Omental fat pad (tissue), 4 donors: ENCODE data around the gene ZNF496. TPM values are rescaled to one million over a fixed set of nuclear protein-coding genes. Genes with fewer than 3 reads are reported as not detected.
"Not testable (repeated sequence)": the region's sequence is repeated elsewhere in the genome, so short reads cannot be mapped to it uniquely, and the experiment has no call there.

Experiments used
- ATAC-seq: fragments of 150-250 bp; one replicate; pipeline ENCODE4 v1.9.1; 2016; ENCODE audit warnings: mild to moderate bottlenecking, moderate library complexity; ENCODE audit not compliant: low FRiP score
- DNase-seq: peaks from one replicate; pipeline ENCODE4 v3.0.0-alpha.2; 2019; ENCODE audit warnings: low spot score
- small RNA-seq: library from RNA; depleted of rRNA; stranded (forward); fragments of <200 nt; gene quantifications from one replicate; pipeline ENCODE3, GENCODE V24; 2016
- total RNA-seq, 4 donors: library from RNA; depleted of rRNA; stranded (reverse); fragments of >200 nt; gene quantifications; one replicate each; pipeline ENCODE4 v1.1.0, GENCODE V29; 2016
- TF ChIP-seq, protein P1 (sequence below), 3 donors: fragments of 450-650 bp; IDR thresholded peaks; one replicate each; pipeline ENCODE4 v1.5.1; 2016 to 2017; ENCODE audit warnings: antibody characterized with exemption in 3 of 3, mild to moderate bottlenecking in 3 of 3, moderate library complexity in 2 of 3

The ZNF496 gene
- total RNA-seq, 4 donors from 2014 or later = 18.8 to 31.5 (median 26.6) TPM

DNA sequence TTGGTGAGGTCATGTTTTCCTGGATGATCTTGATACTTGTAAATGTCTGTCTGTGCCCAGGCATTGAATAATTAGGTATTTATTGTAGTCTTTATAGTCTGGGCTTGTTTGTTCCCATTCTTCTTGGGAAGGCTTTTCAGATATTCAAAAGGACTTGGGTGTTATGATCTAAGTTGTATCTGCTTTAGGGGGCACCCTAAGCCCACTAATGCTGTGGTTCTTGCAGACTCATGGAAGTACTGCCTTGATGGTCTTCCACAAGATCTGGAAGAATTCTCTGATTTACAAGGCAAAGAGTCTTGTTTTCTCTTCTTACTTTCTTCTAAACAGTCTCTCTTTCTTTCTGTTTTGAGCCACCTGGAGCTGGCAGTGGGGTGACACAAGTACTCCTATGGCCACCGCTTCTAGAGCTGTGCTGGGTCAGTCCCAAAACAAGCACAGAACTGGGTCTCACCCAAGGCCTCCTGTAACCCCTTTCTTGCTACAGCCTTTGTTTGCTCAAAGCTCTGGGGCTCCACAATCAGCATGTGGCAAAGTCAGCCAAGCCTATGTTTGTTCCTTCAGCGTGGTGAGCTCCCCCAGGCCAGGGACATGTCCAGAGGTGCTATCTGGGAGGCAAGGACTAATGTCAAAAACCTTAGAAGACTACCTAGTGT, 63.1 kb downstream of the ZNF496 start:
- ATAC-seq (no peak), DNase-seq (no peak)
- TF ChIP-seq, protein P1, sequence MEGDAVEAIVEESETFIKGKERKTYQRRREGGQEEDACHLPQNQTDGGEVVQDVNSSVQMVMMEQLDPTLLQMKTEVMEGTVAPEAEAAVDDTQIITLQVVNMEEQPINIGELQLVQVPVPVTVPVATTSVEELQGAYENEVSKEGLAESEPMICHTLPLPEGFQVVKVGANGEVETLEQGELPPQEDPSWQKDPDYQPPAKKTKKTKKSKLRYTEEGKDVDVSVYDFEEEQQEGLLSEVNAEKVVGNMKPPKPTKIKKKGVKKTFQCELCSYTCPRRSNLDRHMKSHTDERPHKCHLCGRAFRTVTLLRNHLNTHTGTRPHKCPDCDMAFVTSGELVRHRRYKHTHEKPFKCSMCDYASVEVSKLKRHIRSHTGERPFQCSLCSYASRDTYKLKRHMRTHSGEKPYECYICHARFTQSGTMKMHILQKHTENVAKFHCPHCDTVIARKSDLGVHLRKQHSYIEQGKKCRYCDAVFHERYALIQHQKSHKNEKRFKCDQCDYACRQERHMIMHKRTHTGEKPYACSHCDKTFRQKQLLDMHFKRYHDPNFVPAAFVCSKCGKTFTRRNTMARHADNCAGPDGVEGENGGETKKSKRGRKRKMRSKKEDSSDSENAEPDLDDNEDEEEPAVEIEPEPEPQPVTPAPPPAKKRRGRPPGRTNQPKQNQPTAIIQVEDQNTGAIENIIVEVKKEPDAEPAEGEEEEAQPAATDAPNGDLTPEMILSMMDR (IDR thresholded peaks at IDR 0.05) = no peak

DNA sequence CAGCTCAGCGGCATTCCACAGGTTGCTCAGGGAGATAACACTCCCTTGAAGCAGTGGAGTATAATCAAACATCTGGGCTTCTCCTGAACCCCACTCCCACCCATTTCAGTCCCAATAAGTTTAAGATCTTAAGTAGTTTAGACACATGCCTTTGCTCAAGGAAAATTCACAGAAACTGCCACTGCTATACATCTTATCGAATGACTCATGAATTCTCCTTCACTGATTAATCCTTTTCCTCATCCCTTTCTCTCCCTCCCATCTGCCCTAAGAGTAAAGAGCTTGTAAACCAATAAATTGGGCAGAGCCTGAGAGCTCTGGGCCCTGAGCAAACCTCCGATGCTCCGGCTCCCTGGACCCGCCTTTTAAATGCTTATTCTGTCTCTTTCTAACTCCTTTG, 65.6 kb downstream of the ZNF496 start:
- TF ChIP-seq, protein P1 (IDR thresholded peaks at IDR 0.05) = no peak
- no peak for DNase-seq
- ATAC-seq = no peak

GRCh38 chr1:247255772-247256171, 75.9 kb downstream of the ZNF496 start, which contains the start of gene VN1R5:
TSS of gene VN1R5 (plus strand) at chr1:247256072.
- DNase-seq = not testable (repeated sequence)

DNA sequence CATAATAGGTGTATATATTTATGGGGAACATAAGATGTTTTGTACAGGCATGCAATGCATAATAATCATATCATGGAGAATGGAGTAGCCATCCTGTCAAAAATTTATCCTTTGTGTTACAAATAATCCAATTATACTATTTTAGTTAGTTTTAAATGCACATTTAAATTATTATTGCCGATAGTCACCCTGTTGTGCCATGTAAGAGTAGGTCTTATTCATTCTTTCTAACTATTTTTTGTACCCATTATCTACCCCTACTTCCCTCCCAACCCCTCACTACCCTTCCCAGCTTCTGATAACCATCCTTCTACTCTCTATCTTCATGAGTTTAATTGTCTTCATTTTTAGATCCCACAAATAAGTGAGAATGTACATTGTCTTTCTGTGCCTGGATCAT, 84.1 kb downstream of the ZNF496 start:
- DNase-seq (no peak), ATAC-seq (no peak)
- TF ChIP-seq, protein P1 (IDR thresholded peaks at IDR 0.05) = no peak

More at GRCh38 chr1:247255772-247256171, 75.9 kb downstream of the ZNF496 start, which contains the start of gene VN1R5:
- ATAC-seq = not testable (repeated sequence)

Small RNA genes lying within 50 kb of the gene (small RNA-seq; reads per million reads assigned to genes)
- gene RF00019 = not detected

Other genes starting within 250 kb of the ZNF496 start
- gene ZNF669, start 227.5 kb downstream of the ZNF496 start, total RNA-seq = 1 to 10 TPM; 4.0 to 9.1 (median 6.3) TPM
- 10 to 100 TPM; 18.6 to 40.5 (median 24.0) TPM for gene ZNF124, start 159.8 kb downstream of the ZNF496 start, total RNA-seq
- not detected for gene VN1R5, start 75.8 kb downstream of the ZNF496 start, total RNA-seq
- gene NLRP3, start 84.3 kb upstream of the ZNF496 start, total RNA-seq = 10 to 100 TPM in 3 of 4 donors, 1 to 10 TPM in 1; 7.1 to 17.7 (median 14.4) TPM
- gene OR2B11, start 126.2 kb upstream of the ZNF496 start, total RNA-seq = not detected
- not detected for gene OR2C3, start 204.6 kb upstream of the ZNF496 start, total RNA-seq
- gene GCSAML, start 217.3 kb upstream of the ZNF496 start, total RNA-seq = 1 to 10 TPM in 2 of 4 donors, under 1 TPM in 1, not detected in 1; 0.28 to 4.6 (median 2.3) TPM